Mucosa of stomach (tissue), 1 donor: ENCODE data around the gene SLC36A1.

ENCODE experiments used
- H3K27me3 ChIP-seq: one replicate; pipeline ENCODE4 v1.7.0; 2013; ENCODE audit warnings: mild to moderate bottlenecking, low read length; ENCODE audit not compliant: control insufficient read depth, insufficient read depth
- H3K36me3 ChIP-seq: one replicate; pipeline ENCODE4 v1.7.0; 2013; ENCODE audit warnings: low read length; ENCODE audit not compliant: control insufficient read depth, insufficient read depth
- H3K4me1 ChIP-seq: one replicate; pipeline ENCODE4 v1.7.0; 2013; ENCODE audit warnings: mild to moderate bottlenecking, low read length; ENCODE audit not compliant: control insufficient read depth, insufficient read depth
- H3K4me3 ChIP-seq: one replicate; pipeline ENCODE4 v1.7.0; 2013; ENCODE audit warnings: low read length
- H3K9ac ChIP-seq: one replicate; pipeline ENCODE4 v1.7.0; 2013; ENCODE audit warnings: mild to moderate bottlenecking, low read length, moderate library complexity
- H3K9me3 ChIP-seq: one replicate; pipeline ENCODE4 v1.7.0; 2013; ENCODE audit warnings: mild to moderate bottlenecking, low read length, moderate library complexity; ENCODE audit not compliant: control insufficient read depth
- donor health status: Pancreatic carcinoma.

The SLC36A1 gene

DNA sequence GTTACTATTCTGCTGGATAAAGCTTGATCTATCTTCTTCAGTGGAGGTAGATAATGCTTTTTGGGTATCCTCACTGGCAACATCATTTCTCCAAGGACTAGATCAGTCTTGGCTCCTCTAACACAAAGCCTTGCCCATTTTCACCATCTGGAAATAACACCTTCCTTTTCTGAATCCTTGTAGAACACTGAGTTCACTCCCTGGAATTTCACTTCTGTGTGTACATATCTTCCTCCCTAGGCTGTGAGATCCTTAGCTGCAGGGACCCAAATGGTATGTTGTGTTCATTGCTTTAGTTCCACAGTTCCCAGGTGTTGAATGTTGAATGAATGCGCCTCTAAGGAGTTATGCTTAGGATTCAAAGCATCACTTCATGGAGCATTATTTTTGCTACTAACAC lies 16.7 kb upstream of the SLC36A1 start:
- H3K4me1 ChIP-seq, result no peaks in the 10 kb centered on the region
- no peaks in the 10 kb centered on the region for H3K36me3 ChIP-seq
- H3K27me3 ChIP-seq, result no peaks in the 10 kb centered on the region

DNA sequence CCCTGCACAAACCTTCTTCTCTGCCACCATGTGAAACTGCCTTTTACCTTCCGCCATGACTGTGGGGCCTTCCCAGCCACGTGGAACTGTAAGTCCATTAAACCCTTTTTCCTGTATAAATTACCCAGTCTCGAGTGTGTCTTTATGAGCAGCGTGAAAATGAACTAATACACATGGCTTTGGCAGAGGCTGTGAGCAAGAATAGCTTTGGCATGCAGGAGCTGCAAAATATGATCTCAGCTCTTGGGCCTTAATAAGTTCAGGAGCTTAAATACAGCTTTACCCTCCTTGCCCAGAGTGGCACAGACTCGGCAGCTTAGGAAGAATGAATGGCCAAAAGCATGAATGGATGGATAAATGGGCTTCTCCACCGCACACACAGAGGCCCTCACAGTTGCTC lies 15.7 kb upstream of the SLC36A1 start:
- Histone ChIP-seq H3K4me1 (no peaks in the 10 kb centered on the region), H3K9me3 (no peaks in the 10 kb centered on the region), H3K4me3 (no peak overlapping the region), H3K27me3 (no peaks in the 10 kb centered on the region), H3K9ac (no peak overlapping the region), H3K36me3 (no peaks in the 10 kb centered on the region)

More for the DNA sequence above, 16.7 kb upstream of the SLC36A1 start:
- H3K4me3 ChIP-seq, result no peak overlapping the region
- H3K9me3 ChIP-seq, result no peaks in the 10 kb centered on the region
- no peak overlapping the region for H3K9ac ChIP-seq

- Histone ChIP-seq H3K9ac (no peak overlapping the region), H3K36me3 (no peaks in the 10 kb centered on the region), H3K9me3 (no peaks in the 10 kb centered on the region), H3K27me3 (no peaks in the 10 kb centered on the region), H3K4me1 (no peaks in the 10 kb centered on the region), H3K4me3 (no peak overlapping the region)
Measured at GRCh38 chr5:151432210-151432609, 15.2 kb upstream of the SLC36A1 start.

GRCh38 chr5:151434570-151435237 lies 12.7 kb upstream of the SLC36A1 start:
- H3K36me3 ChIP-seq, result no peaks in the 10 kb centered on the region
- no peak overlapping the region for H3K9ac ChIP-seq
- H3K9me3 ChIP-seq, result no peaks in the 10 kb centered on the region
- H3K4me1 ChIP-seq, result no peaks in the 10 kb centered on the region
- H3K27me3 ChIP-seq, result no peaks in the 10 kb centered on the region
- H3K4me3 ChIP-seq, result no peak overlapping the region

DNA sequence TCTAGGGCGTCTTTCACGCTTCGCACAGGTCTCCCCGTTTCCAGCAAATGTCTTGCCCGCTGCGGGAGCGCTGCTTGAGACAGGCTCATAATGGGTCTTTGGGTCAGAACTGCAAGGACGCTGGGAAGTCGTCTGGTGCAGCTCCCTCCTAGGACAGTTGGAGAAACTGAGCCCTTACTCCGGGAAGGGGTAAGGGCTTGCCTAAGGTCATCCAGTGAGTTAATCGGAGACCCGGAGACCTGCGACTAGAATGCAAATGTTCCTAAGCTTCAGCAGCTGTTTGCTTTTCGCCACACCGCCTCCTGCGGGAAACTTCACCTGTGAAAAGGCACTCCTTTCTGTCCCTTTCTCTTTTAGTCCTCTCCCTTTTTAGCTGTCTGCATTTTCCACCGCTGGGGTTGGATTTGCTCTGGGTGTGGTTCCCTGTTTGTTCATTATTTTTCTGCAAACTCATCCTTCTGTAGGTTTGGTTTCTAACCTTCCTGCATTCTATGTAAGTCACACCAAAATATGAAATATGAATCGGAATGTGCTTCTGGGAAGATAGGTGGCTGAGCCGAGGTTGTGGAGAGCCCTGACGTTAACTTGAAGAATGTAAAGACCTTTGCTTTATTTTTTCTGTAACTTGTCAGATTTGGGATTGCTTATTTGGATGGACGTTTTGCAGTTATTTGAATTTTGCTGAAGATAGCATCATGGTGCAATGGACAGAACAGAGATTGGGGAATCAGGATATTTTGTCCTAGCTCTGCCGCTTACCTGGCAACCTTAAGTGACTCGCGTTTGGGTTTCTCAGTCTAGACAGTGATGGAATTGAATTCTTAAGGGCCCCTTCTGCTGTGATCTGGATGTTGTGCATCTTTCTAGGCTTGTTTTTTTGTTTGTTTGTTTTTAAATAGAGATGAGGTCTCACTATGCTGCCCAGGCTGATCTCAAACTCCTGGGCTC lies 909 bp downstream of the SLC36A1 start:
- Histone ChIP-seq H3K36me3 (no peaks in the 10 kb centered on the region), H3K4me3 (peak overlapping the region; percentile 88), H3K4me1 (no peaks in the 10 kb centered on the region), H3K9ac (peak overlapping the region; percentile 79), H3K9me3 (no peaks in the 10 kb centered on the region), H3K27me3 (no peaks in the 10 kb centered on the region)

DNA sequence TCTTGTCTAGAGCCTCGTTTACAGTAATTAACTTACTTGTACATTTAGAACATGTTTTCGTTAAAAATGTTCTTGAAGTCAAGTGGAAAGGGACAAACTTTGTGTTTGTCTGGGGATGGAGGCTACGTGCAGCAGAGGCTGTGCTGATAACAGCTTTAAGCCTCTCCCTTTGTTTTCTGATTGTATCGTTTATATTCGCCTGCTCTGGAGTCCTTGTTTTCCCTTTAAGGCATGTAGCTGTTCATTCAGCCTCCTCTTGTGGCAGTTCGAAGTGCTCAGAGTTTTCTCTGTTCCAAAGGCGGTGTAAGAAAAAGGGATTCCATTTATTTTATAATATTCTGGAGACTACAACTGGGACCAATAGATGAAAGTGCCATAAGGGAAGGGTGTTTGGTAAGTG lies 1.9 kb downstream of the SLC36A1 start:
- Histone ChIP-seq H3K9ac (no peak overlapping the region), H3K4me3 (no peak overlapping the region), H3K27me3 (no peaks in the 10 kb centered on the region), H3K4me1 (no peaks in the 10 kb centered on the region), H3K36me3 (no peaks in the 10 kb centered on the region), H3K9me3 (no peaks in the 10 kb centered on the region)

- H3K9me3 ChIP-seq, result no peaks in the 10 kb centered on the region
- no peaks in the 10 kb centered on the region for H3K4me1 ChIP-seq
- no peaks in the 10 kb centered on the region for H3K36me3 ChIP-seq
- H3K4me3 ChIP-seq, result no peak overlapping the region
- no peak overlapping the region for H3K9ac ChIP-seq
- H3K27me3 ChIP-seq, result no peaks in the 10 kb centered on the region
Measured at GRCh38 chr5:151449839-151450238, 2.4 kb downstream of the SLC36A1 start.

DNA sequence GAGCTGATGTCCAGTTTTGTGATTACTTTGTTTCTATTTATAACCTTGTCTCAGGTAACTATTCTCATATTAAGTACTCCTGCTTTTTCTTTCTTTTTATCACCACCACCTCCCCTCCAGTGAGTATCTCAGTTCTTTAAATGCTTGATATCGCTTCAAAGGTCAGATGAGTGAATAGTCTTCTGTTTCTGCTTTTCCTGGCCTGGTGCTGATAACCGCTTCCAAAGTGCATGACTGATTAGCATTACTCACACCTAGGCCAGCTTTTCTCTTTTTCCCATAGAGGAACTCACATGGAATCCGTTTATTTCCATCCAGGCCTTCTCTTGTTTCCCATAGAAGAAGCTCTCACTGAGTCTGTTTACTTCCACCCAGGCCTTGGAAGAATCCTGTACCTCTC lies 3.2 kb downstream of the SLC36A1 start:
- Histone ChIP-seq H3K27me3 (no peaks in the 10 kb centered on the region), H3K36me3 (no peaks in the 10 kb centered on the region), H3K9me3 (no peaks in the 10 kb centered on the region), H3K4me3 (no peak overlapping the region), H3K4me1 (no peaks in the 10 kb centered on the region), H3K9ac (no peak overlapping the region)

- H3K9me3 ChIP-seq, result no peaks in the 10 kb centered on the region
- no peak overlapping the region for H3K4me3 ChIP-seq
- H3K36me3 ChIP-seq, result no peaks in the 10 kb centered on the region
- no peaks in the 10 kb centered on the region for H3K4me1 ChIP-seq
- H3K9ac ChIP-seq, result no peak overlapping the region
- H3K27me3 ChIP-seq, result no peaks in the 10 kb centered on the region
Measured at GRCh38 chr5:151451626-151452520, 4.5 kb downstream of the SLC36A1 start.

DNA sequence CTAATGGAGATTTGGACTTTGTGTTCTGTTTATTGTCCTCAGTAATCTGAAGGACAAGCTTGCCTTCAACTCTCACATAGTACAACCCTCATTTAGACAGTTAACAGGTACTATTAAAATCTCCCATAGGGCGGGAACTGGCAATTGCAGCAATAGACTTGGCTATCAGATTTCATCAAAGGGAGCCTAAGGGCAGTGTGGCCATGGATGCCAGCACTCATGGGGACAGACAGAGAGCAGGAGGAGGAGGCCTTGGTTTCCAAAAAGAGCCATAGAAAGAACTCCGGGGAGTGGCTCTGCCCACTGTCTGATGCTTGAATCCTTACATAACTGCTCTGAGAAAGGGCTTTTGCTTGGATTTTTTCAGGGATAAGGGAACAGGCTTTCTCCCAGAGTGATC lies 6.8 kb downstream of the SLC36A1 start:
- no peaks in the 10 kb centered on the region for H3K27me3 ChIP-seq
- no peak overlapping the region for H3K9ac ChIP-seq

DNA sequence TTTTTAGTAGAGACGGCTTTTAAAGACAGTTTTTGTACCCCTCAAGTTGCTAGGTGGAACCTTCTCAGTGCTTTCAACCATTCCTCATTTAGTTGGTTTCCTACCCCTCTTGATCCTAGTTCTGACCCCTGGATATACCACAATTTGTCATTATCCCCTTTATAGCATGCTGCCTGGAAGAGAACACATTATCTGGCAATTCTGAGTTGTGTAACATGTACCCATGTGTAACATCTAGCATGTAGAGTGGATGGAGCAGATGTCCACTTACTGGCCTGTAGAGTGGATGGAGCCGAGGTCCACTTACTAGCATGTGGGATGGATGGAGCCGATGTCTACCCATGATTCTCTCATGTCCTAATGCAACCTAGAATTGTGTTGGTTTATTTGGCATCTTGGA lies 7.5 kb downstream of the SLC36A1 start:
- Histone ChIP-seq H3K9me3 (no peaks in the 10 kb centered on the region), H3K4me3 (no peak overlapping the region), H3K9ac (no peak overlapping the region), H3K27me3 (no peaks in the 10 kb centered on the region), H3K4me1 (no peaks in the 10 kb centered on the region), H3K36me3 (no peaks in the 10 kb centered on the region)

More for the DNA sequence above, 6.8 kb downstream of the SLC36A1 start:
- Histone ChIP-seq H3K36me3 (no peaks in the 10 kb centered on the region), H3K4me1 (no peaks in the 10 kb centered on the region), H3K9me3 (no peaks in the 10 kb centered on the region), H3K4me3 (no peak overlapping the region)
